IMR-90 (cell line): ENCODE measurements around the gene AGPAT3. TPM values are rescaled to one million over a fixed set of nuclear protein-coding genes. Genes with fewer than 3 reads are reported as not detected.

Experiments
- ATAC-seq: fragments of 200-7000 bp; cut with Tn5 transposase; 2 replicates; pipeline ENCODE4 v1.9.1; 2020; ENCODE audit warnings: low read depth, mild to moderate bottlenecking, moderate library complexity
- BruUV-seq: library from RNA; stranded (reverse); fragments of 400-500 nt; replicated peaks from 2 replicates; lab custom pipeline; 2021; lab: Mats Ljungman, UMichigan
- CTCF ChIA-PET: fragments of 300-600 bp; formaldehyde crosslinking; extraction: SDS; loops from one replicate; lab custom pipeline; 2021; ENCODE audit warnings: antibody characterized with exemption; lab: Yijun Ruan, JAX
- POLR2A ChIA-PET: fragments of 300-600 bp; sonication (Branson Sonifier 250); formaldehyde crosslinking; loops from one replicate; lab custom pipeline; 2022; ENCODE audit warnings: antibody characterized with exemption; ENCODE audit not compliant: unreplicated experiment; lab: Charles Lee
- DNase-seq: peaks from one replicate; pipeline ENCODE4 v3.0.0; 2013
- H2AFZ ChIP-seq: replicated peaks from 2 replicates; pipeline ENCODE3; 2013; ENCODE audit warnings: low read length, mild to moderate bottlenecking; ENCODE audit not compliant: poor library complexity
- H2AK5ac ChIP-seq: 2 replicates; pipeline ENCODE4 v1.6.1; 2013; ENCODE audit warnings: low read depth, low read length, inconsistent platforms
- H2AK9ac ChIP-seq: replicated peaks from 2 replicates; pipeline ENCODE3; 2013; ENCODE audit warnings: mild to moderate bottlenecking, low read depth, low read length, moderate library complexity; ENCODE audit not compliant: poor library complexity
- H2BK120ac ChIP-seq: 2 replicates; pipeline ENCODE4 v1.6.1; 2013; ENCODE audit warnings: low read depth, low read length, inconsistent platforms
- H2BK15ac ChIP-seq: 3 replicates; pipeline ENCODE4 v1.6.1; 2013; ENCODE audit warnings: low read depth, low read length, inconsistent platforms
- H2BK20ac ChIP-seq: 2 replicates; pipeline ENCODE4 v1.6.1; 2013; ENCODE audit warnings: low read depth, mild to moderate bottlenecking, inconsistent platforms, low read length, moderate library complexity
- H2BK5ac ChIP-seq: 2 replicates; pipeline ENCODE4 v1.6.1; 2013; ENCODE audit warnings: mild to moderate bottlenecking, low read depth, low read length, inconsistent platforms; ENCODE audit not compliant: poor library complexity, severe bottlenecking
- H3K14ac ChIP-seq: replicated peaks from 2 replicates; pipeline ENCODE4 v1.6.1; 2013; ENCODE audit warnings: low read depth, low read length, inconsistent platforms
- H3K18ac ChIP-seq: 2 replicates; pipeline ENCODE4 v1.6.1; 2013; ENCODE audit warnings: low read depth, low read length, control low read depth
- H3K23ac ChIP-seq: 2 replicates; pipeline ENCODE4 v1.6.1; 2013; ENCODE audit warnings: low read depth, low read length, inconsistent platforms
- H3K27ac ChIP-seq: 2 replicates; pipeline ENCODE4 v1.5.1; 2013; ENCODE audit warnings: mild to moderate bottlenecking, control low read depth, low read length; ENCODE audit not compliant: insufficient read depth
- H3K27me3 ChIP-seq: 2 replicates; pipeline ENCODE4 v1.6.1; 2013; ENCODE audit warnings: low read length; ENCODE audit not compliant: control insufficient read depth, insufficient read depth
- H3K36me3 ChIP-seq: 2 replicates; pipeline ENCODE4 v1.6.1; 2013; ENCODE audit warnings: low read length, mixed read lengths; ENCODE audit not compliant: control insufficient read depth, insufficient read depth
- H3K4ac ChIP-seq: 2 replicates; pipeline ENCODE4 v1.6.1; 2013; ENCODE audit warnings: low read depth, low read length, inconsistent platforms
- H3K4me1 ChIP-seq: 2 replicates; pipeline ENCODE4 v1.6.1; 2013; ENCODE audit warnings: low read length, mixed read lengths; ENCODE audit not compliant: control insufficient read depth, insufficient read depth
- H3K4me2 ChIP-seq: 2 replicates; pipeline ENCODE4 v1.6.1; 2013; ENCODE audit warnings: low read depth, mild to moderate bottlenecking, control low read depth, low read length, moderate library complexity
- H3K4me3 ChIP-seq: 2 replicates; pipeline ENCODE4 v1.5.1; 2013; ENCODE audit warnings: low read depth, mild to moderate bottlenecking, control low read depth, low read length, moderate library complexity; ENCODE audit not compliant: insufficient read depth
- H3K56ac ChIP-seq: 2 replicates; pipeline ENCODE4 v1.6.1; 2013; ENCODE audit warnings: low read length, inconsistent platforms; ENCODE audit not compliant: insufficient read depth; ENCODE audit errors: extremely low read depth
- H3K79me1 ChIP-seq, 2 experiments: 2 replicates each; pipeline ENCODE4 v1.6.1; 2013; ENCODE audit warnings: low read length in 2 of 2, inconsistent platforms in 1 of 2, low read depth in 1 of 2
- H3K9ac ChIP-seq: 2 replicates; pipeline ENCODE4 v1.6.1; 2013; ENCODE audit warnings: low read depth, low read length, control low read depth
- H3K9me1 ChIP-seq: 2 replicates; pipeline ENCODE4 v1.6.1; 2013; ENCODE audit warnings: low read length, inconsistent platforms; ENCODE audit not compliant: insufficient read depth
- H3K9me3 ChIP-seq: 2 replicates; pipeline ENCODE4 v1.6.1; 2013; ENCODE audit warnings: low read length; ENCODE audit not compliant: control insufficient read depth, insufficient read depth
- H4K20me1 ChIP-seq: 2 replicates; pipeline ENCODE4 v1.6.1; 2013; ENCODE audit warnings: low read length, inconsistent platforms; ENCODE audit not compliant: insufficient read depth
- H4K5ac ChIP-seq: 2 replicates; pipeline ENCODE4 v1.6.1; 2013; ENCODE audit warnings: mild to moderate bottlenecking, low read depth, low read length, control low read depth
- H4K8ac ChIP-seq, 2 experiments: 2 replicates each; pipeline ENCODE4 v1.6.1; 2013; ENCODE audit warnings: low read depth in 2 of 2, low read length in 2 of 2, control low read depth in 1 of 2, inconsistent platforms in 1 of 2
- H4K91ac ChIP-seq: 2 replicates; pipeline ENCODE4 v1.6.1; 2013; ENCODE audit warnings: low read depth, low read length, inconsistent platforms; ENCODE audit not compliant: insufficient read depth
- BHLHE40 ChIP-seq: fragments of 150-350 bp; IDR thresholded peaks from 2 replicates; pipeline ENCODE4 v1.6.1; 2016; ENCODE audit warnings: mild to moderate bottlenecking, low read depth, low read length
- CEBPB ChIP-seq: IDR thresholded peaks from 2 replicates; pipeline ENCODE4 v1.6.1; 2012; ENCODE audit warnings: low read depth, low read length, improper control_type of control experiment
- CHD1 ChIP-seq: IDR thresholded peaks from 2 replicates; pipeline ENCODE4 v1.6.1; 2012; ENCODE audit warnings: low read depth, low read length, improper control_type of control experiment
- CTCF ChIP-seq: conservative IDR thresholded peaks from 2 replicates; pipeline ENCODE4 v1.5.1; 2012; ENCODE audit warnings: mild to moderate bottlenecking, low read depth, low read length, improper control_type of control experiment
- FOS ChIP-seq: fragments of 150-350 bp; IDR thresholded peaks from 2 replicates; pipeline ENCODE4 v1.6.1; 2016; ENCODE audit warnings: low read depth, low read length
- MAFK ChIP-seq: IDR thresholded peaks from 2 replicates; pipeline ENCODE4 v1.6.1; 2012; ENCODE audit warnings: low read depth, low read length, improper control_type of control experiment
- MAZ ChIP-seq: IDR thresholded peaks from 2 replicates; pipeline ENCODE4 v1.6.1; 2012; ENCODE audit warnings: low read depth, mild to moderate bottlenecking, low read length, improper control_type of control experiment, moderate library complexity, borderline replicate concordance
- NFE2L2 ChIP-seq: fragments of 150-350 bp; IDR thresholded peaks from 2 replicates; pipeline ENCODE4 v1.6.1; 2016; ENCODE audit warnings: low read depth, mild to moderate bottlenecking, low read length
- RAD21 ChIP-seq: IDR thresholded peaks from 2 replicates; pipeline ENCODE4 v1.6.1; 2012; ENCODE audit warnings: low read length, improper control_type of control experiment
- RFX5 ChIP-seq: IDR thresholded peaks from 2 replicates; pipeline ENCODE4 v1.8.0; 2012; ENCODE audit warnings: low read depth, mild to moderate bottlenecking, low read length, moderate library complexity
- SMC3 ChIP-seq: fragments of 150-350 bp; IDR thresholded peaks from 2 replicates; pipeline ENCODE4 v1.6.1; 2016; ENCODE audit warnings: low read depth, mild to moderate bottlenecking, antibody characterized with exemption, low read length, moderate library complexity
- USF2 ChIP-seq: fragments of 150-350 bp; IDR thresholded peaks from 2 replicates; pipeline ENCODE4 v1.6.1; 2017; ENCODE audit warnings: mild to moderate bottlenecking, antibody characterized with exemption, low read length, low read depth
- WGBS, 2 experiments: methylation state at CpG; one replicate each; pipeline versions ENCODE4 v1.1.5 to v1.1.7; 2013; ENCODE audit warnings: missing lambda C conversion rate in 2 of 2; ENCODE audit not compliant: insufficient read length in 1 of 2; ENCODE audit errors: extremely low coverage in 2 of 2; 5-methylcytosine and 5-hydroxymethylcytosine counted together
- dilution Hi-C: fragments of 300-500 bp; cut with HindIII; formaldehyde crosslinking; loops from one replicate; pipeline ENCODE4 v1.14.3; 2018; ENCODE audit warnings: low sequenced_read_pairs; ENCODE audit not compliant: unreplicated experiment
- in situ Hi-C: fragments of 300-500 bp; cut with MboI; formaldehyde crosslinking; loops from 3 replicates; pipeline ENCODE4 v1.14.3; 2019; ENCODE audit warnings: low sequenced_read_pairs, inconsistent platforms, mixed read lengths
- intact Hi-C: fragments of 100-400 bp; cut with micrococcal nuclease; formaldehyde crosslinking; loops from 2 replicates; pipeline ENCODE4 v1.10.0; 2022
- polyA plus RNA-seq, 3 experiments: library from polyadenylated mRNA; depleted of rRNA; stranded (reverse); fragments of >200 nt; gene quantifications; 2 replicates each; pipeline ENCODE4 v1.2.3, GENCODE V29; 2012; ENCODE audit warnings: low replicate concordance in 1 of 3
- total RNA-seq: library from RNA; depleted of rRNA; stranded (reverse); fragments of >200 nt; gene quantifications from 2 replicates; pipeline ENCODE4 v1.2.3, GENCODE V29; 2012

AGPAT3 gene
- total and polyA plus RNA-seq, 2 of the 4 experiments (the other 2 are of a cell fraction) = 27.1 to 38.7 TPM

- Histone ChIP-seq H2BK15ac (no peak overlapping the region), H2BK5ac (no peak overlapping the region), H2BK20ac (no peak overlapping the region), H3K36me3 (no peaks in the 10 kb centered on the region), H3K14ac (no peak overlapping the region), H2BK120ac (no peak overlapping the region), H3K18ac (no peak overlapping the region), H3K4ac (no peak overlapping the region), H2AK9ac (peak overlapping the region; percentile 85), H3K27me3 (peaks cover 18% of the 10 kb centered on the region), H3K56ac (no peak overlapping the region), H3K27ac (no peak overlapping the region), H3K9ac (no peak overlapping the region), H3K4me2 (no peak overlapping the region), H2AFZ (peak overlapping the region; percentile 19), H3K4me3 (no peak overlapping the region), H2AK5ac (no peak overlapping the region), H4K20me1 (no peaks in the 10 kb centered on the region), H4K91ac (no peak overlapping the region), H4K5ac (no peak overlapping the region), H3K4me1 (peaks cover 4% of the 10 kb centered on the region; the same call in 1 of the 2 replicates), H3K9me3 (no peaks in the 10 kb centered on the region), H3K23ac (no peak overlapping the region), H3K9me1 (peaks cover 4% of the 10 kb centered on the region; the same call in 1 of the 2 replicates), H3K79me1 (no peaks in the 10 kb centered on the region), H4K8ac (no peak overlapping the region)
- intact Hi-C loops = no loop called here
- DNase-seq (no peak), ATAC-seq (no peak)
- CTCF ChIA-PET = interaction anchor here (1.0 kb wide), 1 partner anchor 20 kb away, joined by 3 read pairs; no protein-coding TSS in a partner anchor
- in situ Hi-C loops = no loop called here
- POLR2A ChIA-PET = no interaction called here
- dilution Hi-C loops = no loop called here
- TF ChIP-seq RFX5 = no peak
- no peak for TF ChIP-seq CTCF
- no peak for TF ChIP-seq RAD21
- no peak for TF ChIP-seq NFE2L2
- TF ChIP-seq MAFK = no peak
- no peak for TF ChIP-seq USF2
- no peak for TF ChIP-seq MAZ
- no peak for TF ChIP-seq FOS
- TF ChIP-seq BHLHE40 = no peak
- TF ChIP-seq SMC3 = no peak
- TF ChIP-seq CEBPB = no peak
- no peak for TF ChIP-seq CHD1
- WGBS, 2 experiments = no CpG with 5 or more reads among the region's 8 CpGs
- BruUV-seq = no TSS peak
Observed at GRCh38 chr21:43826623-43826974, 38.4 kb upstream of the AGPAT3 start.
